BLaER1 (cell line): ENCODE data around the gene FBLN2.

Experiments used
- H3K27ac ChIP-seq: shearing (Covaris generic); formaldehyde crosslinking; 2 replicates; pipeline ENCODE4 v1.8.1; 2022
- H3K27me3 ChIP-seq: shearing (Covaris generic); formaldehyde crosslinking; 2 replicates; pipeline ENCODE4 v1.8.1; 2022
- H3K36me3 ChIP-seq: shearing (Covaris generic); formaldehyde crosslinking; 2 replicates; pipeline ENCODE4 v1.8.1; 2022
- H3K4me1 ChIP-seq: shearing (Covaris generic); formaldehyde crosslinking; 2 replicates; pipeline ENCODE4 v1.8.1; 2022
- H3K4me2 ChIP-seq: shearing (Covaris generic); formaldehyde crosslinking; 2 replicates; pipeline ENCODE4 v1.8.1; 2022
- H3K4me3 ChIP-seq: shearing (Covaris generic); formaldehyde crosslinking; 2 replicates; pipeline ENCODE4 v1.8.1; 2022
- H3K9ac ChIP-seq: shearing (Covaris generic); formaldehyde crosslinking; 2 replicates; pipeline ENCODE4 v1.8.1; 2022
- H3K9me3 ChIP-seq: shearing (Covaris generic); formaldehyde crosslinking; 2 replicates; pipeline ENCODE4 v1.8.1; 2022
- H4K20me1 ChIP-seq: shearing (Covaris generic); formaldehyde crosslinking; 2 replicates; pipeline ENCODE4 v1.8.1; 2022
- Cebpa-rat ChIP-seq: shearing (Covaris generic); IDR thresholded peaks from 2 replicates; pipeline ENCODE4 v1.8.1; 2022

FBLN2 gene

GRCh38 chr3:13538520-13539291 lies 10.2 kb upstream of the FBLN2 start:
- no peaks in the 10 kb centered on the region; the same call in 1 of the 2 replicates for H4K20me1 ChIP-seq
- no peak overlapping the region for H3K4me3 ChIP-seq
- peaks cover 25% of the 10 kb centered on the region for H3K9me3 ChIP-seq
- H3K4me2 ChIP-seq: no peak overlapping the region
- no peaks in the 10 kb centered on the region for H3K27me3 ChIP-seq
- H3K4me1 ChIP-seq: peaks cover 34% of the 10 kb centered on the region
- no peak overlapping the region for H3K9ac ChIP-seq
- H3K27ac ChIP-seq: no peak overlapping the region
- no peak for TF ChIP-seq Cebpa-rat
- H3K36me3 ChIP-seq: no peaks in the 10 kb centered on the region

- no peak overlapping the region for H3K9ac ChIP-seq
- H3K4me3 ChIP-seq: no peak overlapping the region
- H3K27ac ChIP-seq: no peak overlapping the region
- TF ChIP-seq Cebpa-rat: no peak
- no peaks in the 10 kb centered on the region for H3K36me3 ChIP-seq
- peaks cover 25% of the 10 kb centered on the region for H3K9me3 ChIP-seq
- no peak overlapping the region for H3K4me2 ChIP-seq
- H3K4me1 ChIP-seq: peaks cover 34% of the 10 kb centered on the region
- H3K27me3 ChIP-seq: no peaks in the 10 kb centered on the region
- H4K20me1 ChIP-seq: peaks cover 6% of the 10 kb centered on the region; the same call in 1 of the 2 replicates
Observed at GRCh38 chr3:13539292-13539638, 9.7 kb upstream of the FBLN2 start.

GRCh38 chr3:13539671-13540070 lies 9.3 kb upstream of the FBLN2 start:
- peaks cover 34% of the 10 kb centered on the region for H3K4me1 ChIP-seq
- no peaks in the 10 kb centered on the region for H3K27me3 ChIP-seq
- peaks cover 25% of the 10 kb centered on the region for H3K9me3 ChIP-seq
- no peak overlapping the region for H3K9ac ChIP-seq
- peaks cover 6% of the 10 kb centered on the region; the same call in 1 of the 2 replicates for H4K20me1 ChIP-seq
- H3K4me3 ChIP-seq: no peak overlapping the region
- H3K4me2 ChIP-seq: no peak overlapping the region
- H3K27ac ChIP-seq: no peak overlapping the region
- H3K36me3 ChIP-seq: no peaks in the 10 kb centered on the region
- no peak for TF ChIP-seq Cebpa-rat

GRCh38 chr3:13540297-13540995 lies 8.5 kb upstream of the FBLN2 start:
- H3K36me3 ChIP-seq: no peaks in the 10 kb centered on the region
- H3K4me1 ChIP-seq: peaks cover 42% of the 10 kb centered on the region
- H3K4me3 ChIP-seq: no peak overlapping the region
- TF ChIP-seq Cebpa-rat: no peak
- H4K20me1 ChIP-seq: peaks cover 6% of the 10 kb centered on the region; the same call in 1 of the 2 replicates
- H3K9ac ChIP-seq: no peak overlapping the region
- H3K27ac ChIP-seq: no peak overlapping the region
- peaks cover 25% of the 10 kb centered on the region for H3K9me3 ChIP-seq
- H3K4me2 ChIP-seq: no peak overlapping the region
- H3K27me3 ChIP-seq: no peaks in the 10 kb centered on the region

- TF ChIP-seq Cebpa-rat: no peak
- H3K4me3 ChIP-seq: no peak overlapping the region
- H3K9me3 ChIP-seq: peaks cover 25% of the 10 kb centered on the region
- H3K4me1 ChIP-seq: peaks cover 43% of the 10 kb centered on the region
- H3K4me2 ChIP-seq: no peak overlapping the region
- H3K27ac ChIP-seq: no peak overlapping the region
- no peaks in the 10 kb centered on the region for H3K36me3 ChIP-seq
- H3K27me3 ChIP-seq: no peaks in the 10 kb centered on the region
- no peak overlapping the region for H3K9ac ChIP-seq
- peaks cover 6% of the 10 kb centered on the region; the same call in 1 of the 2 replicates for H4K20me1 ChIP-seq
Observed at GRCh38 chr3:13541691-13542090, 7.2 kb upstream of the FBLN2 start.

- no peak overlapping the region for H3K9ac ChIP-seq
- no peak overlapping the region for H3K4me3 ChIP-seq
- H3K4me1 ChIP-seq: peaks cover 38% of the 10 kb centered on the region
Observed at GRCh38 chr3:13542142-13542541, 6.8 kb upstream of the FBLN2 start.

GRCh38 chr3:13543253-13543652 lies 5.7 kb upstream of the FBLN2 start:
- peaks cover 25% of the 10 kb centered on the region for H3K9me3 ChIP-seq
- H3K4me2 ChIP-seq: peak overlapping the region; percentile 75; the same call in 1 of the 2 replicates
- H3K27me3 ChIP-seq: no peaks in the 10 kb centered on the region
- peaks cover 40% of the 10 kb centered on the region for H3K4me1 ChIP-seq
- TF ChIP-seq Cebpa-rat: no peak
- no peaks in the 10 kb centered on the region for H3K36me3 ChIP-seq
- H3K4me3 ChIP-seq: no peak overlapping the region
- no peak overlapping the region for H3K27ac ChIP-seq
- H4K20me1 ChIP-seq: peaks cover 6% of the 10 kb centered on the region; the same call in 1 of the 2 replicates
- H3K9ac ChIP-seq: no peak overlapping the region

More at GRCh38 chr3:13542142-13542541, 6.8 kb upstream of the FBLN2 start:
- Histone ChIP-seq H3K9me3 (peaks cover 25% of the 10 kb centered on the region), H3K27ac (no peak overlapping the region), H3K27me3 (no peaks in the 10 kb centered on the region), H3K36me3 (no peaks in the 10 kb centered on the region), H3K4me2 (no peak overlapping the region), H4K20me1 (peaks cover 6% of the 10 kb centered on the region; the same call in 1 of the 2 replicates)
- no peak for TF ChIP-seq Cebpa-rat

- Histone ChIP-seq H3K4me2 (peak overlapping the region; percentile 75), H3K36me3 (no peaks in the 10 kb centered on the region), H3K9me3 (peaks cover 25% of the 10 kb centered on the region), H3K4me1 (peaks cover 51% of the 10 kb centered on the region), H3K27ac (no peak overlapping the region), H3K27me3 (peaks cover 11% of the 10 kb centered on the region), H4K20me1 (peaks cover 10% of the 10 kb centered on the region; the same call in 1 of the 2 replicates), H3K4me3 (no peak overlapping the region), H3K9ac (no peak overlapping the region)
- TF ChIP-seq Cebpa-rat: no peak
Observed at GRCh38 chr3:13544293-13544831, 4.6 kb upstream of the FBLN2 start.

- Histone ChIP-seq H3K9me3 (peaks cover 25% of the 10 kb centered on the region), H3K4me3 (no peak overlapping the region), H3K36me3 (no peaks in the 10 kb centered on the region), H3K27me3 (peaks cover 17% of the 10 kb centered on the region), H3K4me1 (peaks cover 58% of the 10 kb centered on the region), H3K4me2 (peak overlapping the region; percentile 75), H4K20me1 (peaks cover 14% of the 10 kb centered on the region; the same call in 1 of the 2 replicates), H3K9ac (no peak overlapping the region), H3K27ac (no peak overlapping the region)
- no peak for TF ChIP-seq Cebpa-rat
Observed at GRCh38 chr3:13544951-13545651, 3.8 kb upstream of the FBLN2 start.
